Mesothelial cell of epicardium (in vitro differentiated cells): ENCODE data around the gene COL21A1. TPM values are rescaled to one million over a fixed set of nuclear protein-coding genes. Genes with fewer than 3 reads are reported as not detected.

Experiments
- DNase-seq, 2 experiments: peaks; one replicate each; pipeline ENCODE4 v3.0.0; 2021; ENCODE audit warnings: low spot score in 2 of 2; ENCODE audit not compliant: unreplicated experiment in 2 of 2
- H3K27ac Mint-ChIP-seq: 2 replicates; pipeline ENCODE4 v1.8.0; 2021; ENCODE audit warnings: mixed read lengths
- H3K27me3 Mint-ChIP-seq: 2 replicates; pipeline ENCODE4 v1.8.0; 2021; ENCODE audit warnings: low read depth, mixed read lengths
- H3K36me3 Mint-ChIP-seq: 2 replicates; pipeline ENCODE4 v1.8.0; 2021; ENCODE audit warnings: mixed read lengths
- H3K4me1 Mint-ChIP-seq: 2 replicates; pipeline ENCODE4 v1.8.0; 2021; ENCODE audit warnings: mixed read lengths
- H3K4me3 Mint-ChIP-seq: 2 replicates; pipeline ENCODE4 v1.8.0; 2021; ENCODE audit warnings: mild to moderate bottlenecking, moderate library complexity, mixed read lengths
- H3K9me3 Mint-ChIP-seq: 2 replicates; pipeline ENCODE4 v1.8.0; 2021; ENCODE audit warnings: mixed read lengths
- total RNA-seq: library from RNA; stranded (reverse); gene quantifications from 3 replicates; pipeline ENCODE4 v1.2.1, GENCODE V29; 2021
- TF ChIP-seq, protein P1 (sequence below): fragments of 200-600 bp; sonication (generic); IDR thresholded peaks from one replicate; pipeline ENCODE4 v1.5.0; 2021; ENCODE audit warnings: antibody characterized with exemption; ENCODE audit not compliant: unreplicated experiment

COL21A1 gene
- total RNA-seq, 1 donor from 2014 or later, result 17.5 TPM

- H3K27ac Mint-ChIP-seq, result peak overlapping the region; percentile 3
- TF ChIP-seq, protein P1, sequence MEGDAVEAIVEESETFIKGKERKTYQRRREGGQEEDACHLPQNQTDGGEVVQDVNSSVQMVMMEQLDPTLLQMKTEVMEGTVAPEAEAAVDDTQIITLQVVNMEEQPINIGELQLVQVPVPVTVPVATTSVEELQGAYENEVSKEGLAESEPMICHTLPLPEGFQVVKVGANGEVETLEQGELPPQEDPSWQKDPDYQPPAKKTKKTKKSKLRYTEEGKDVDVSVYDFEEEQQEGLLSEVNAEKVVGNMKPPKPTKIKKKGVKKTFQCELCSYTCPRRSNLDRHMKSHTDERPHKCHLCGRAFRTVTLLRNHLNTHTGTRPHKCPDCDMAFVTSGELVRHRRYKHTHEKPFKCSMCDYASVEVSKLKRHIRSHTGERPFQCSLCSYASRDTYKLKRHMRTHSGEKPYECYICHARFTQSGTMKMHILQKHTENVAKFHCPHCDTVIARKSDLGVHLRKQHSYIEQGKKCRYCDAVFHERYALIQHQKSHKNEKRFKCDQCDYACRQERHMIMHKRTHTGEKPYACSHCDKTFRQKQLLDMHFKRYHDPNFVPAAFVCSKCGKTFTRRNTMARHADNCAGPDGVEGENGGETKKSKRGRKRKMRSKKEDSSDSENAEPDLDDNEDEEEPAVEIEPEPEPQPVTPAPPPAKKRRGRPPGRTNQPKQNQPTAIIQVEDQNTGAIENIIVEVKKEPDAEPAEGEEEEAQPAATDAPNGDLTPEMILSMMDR, result no peak
- H3K36me3 Mint-ChIP-seq, result no peaks in the 10 kb centered on the region
- H3K4me1 Mint-ChIP-seq, result peaks cover 25% of the 10 kb centered on the region
- no peaks in the 10 kb centered on the region for H3K27me3 Mint-ChIP-seq
- peaks cover 10% of the 10 kb centered on the region for H3K9me3 Mint-ChIP-seq
- H3K4me3 Mint-ChIP-seq, result no peak overlapping the region
- no peak for DNase-seq
These were observed 204.3 kb downstream of the COL21A1 start for GRCh38 chr6:56043076-56043475.

DNA sequence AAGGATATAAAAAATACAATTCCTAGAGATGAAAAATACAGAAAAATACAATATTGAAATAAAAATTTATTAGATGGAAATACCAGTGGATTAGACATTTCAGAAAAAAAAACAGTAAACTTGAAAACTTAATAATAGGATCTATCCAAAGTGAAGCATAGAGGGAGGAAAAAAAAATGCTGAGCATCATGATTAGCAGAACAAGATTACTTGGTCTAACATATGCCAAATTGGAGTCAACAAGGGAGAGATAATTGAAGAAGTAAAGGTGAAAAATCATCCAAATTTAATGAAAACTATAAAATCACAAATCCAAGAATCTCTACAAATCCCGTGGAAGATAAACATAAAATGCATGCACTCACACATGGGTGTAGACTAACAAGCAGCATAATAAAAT, 205.8 kb downstream of the COL21A1 start:
- no peak overlapping the region for H3K4me3 Mint-ChIP-seq

GRCh38 chr6:56040889-56041301, 206.5 kb downstream of the COL21A1 start:
- Mint-ChIP-seq H3K27me3 (no peaks in the 10 kb centered on the region), H3K9me3 (peaks cover 10% of the 10 kb centered on the region), H3K36me3 (no peaks in the 10 kb centered on the region), H3K4me1 (peaks cover 29% of the 10 kb centered on the region), H3K27ac (no peak overlapping the region), H3K4me3 (no peak overlapping the region)
- no peak for DNase-seq
- TF ChIP-seq, protein P1, result no peak

More for the DNA sequence above, 205.8 kb downstream of the COL21A1 start:
- H3K27ac Mint-ChIP-seq, result no peak overlapping the region
- H3K36me3 Mint-ChIP-seq, result no peaks in the 10 kb centered on the region
- TF ChIP-seq, protein P1, result no peak
- no peaks in the 10 kb centered on the region for H3K27me3 Mint-ChIP-seq
- no peak for DNase-seq
- peaks cover 28% of the 10 kb centered on the region for H3K4me1 Mint-ChIP-seq
- peaks cover 10% of the 10 kb centered on the region for H3K9me3 Mint-ChIP-seq

- Mint-ChIP-seq H3K9me3 (peaks cover 14% of the 10 kb centered on the region), H3K27ac (peak overlapping the region; percentile 25), H3K36me3 (no peaks in the 10 kb centered on the region), H3K4me3 (no peak overlapping the region), H3K27me3 (no peaks in the 10 kb centered on the region), H3K4me1 (peaks cover 29% of the 10 kb centered on the region)
- DNase-seq, result no peak
- TF ChIP-seq, protein P1, result no peak
These were observed 207.2 kb downstream of the COL21A1 start for GRCh38 chr6:56040223-56040622.

DNA sequence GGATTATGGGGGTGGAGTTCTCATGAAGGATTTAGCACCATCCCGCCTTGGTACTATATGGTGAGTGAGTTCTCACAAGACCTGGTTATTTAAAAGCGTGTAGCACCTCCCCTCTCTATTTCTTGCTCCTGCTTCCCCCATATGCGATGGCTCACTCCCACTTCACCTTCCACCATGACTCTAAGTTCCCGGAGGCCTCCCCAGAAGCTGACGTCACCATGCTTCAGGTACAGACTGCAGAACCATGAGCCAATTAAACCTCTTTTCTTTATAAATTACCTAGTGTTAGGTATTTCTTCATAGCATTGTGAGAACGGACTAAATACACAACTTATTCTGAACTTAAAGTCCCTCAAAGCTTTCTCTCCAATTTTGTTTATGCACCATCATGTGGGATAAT, 208.6 kb downstream of the COL21A1 start:
- DNase-seq, result no peak
- no peaks in the 10 kb centered on the region for H3K27me3 Mint-ChIP-seq
- H3K4me1 Mint-ChIP-seq, result peaks cover 29% of the 10 kb centered on the region
- peaks cover 14% of the 10 kb centered on the region for H3K9me3 Mint-ChIP-seq
- no peak overlapping the region for H3K27ac Mint-ChIP-seq
- TF ChIP-seq, protein P1, result no peak
- no peak overlapping the region for H3K4me3 Mint-ChIP-seq
- no peaks in the 10 kb centered on the region for H3K36me3 Mint-ChIP-seq

- Mint-ChIP-seq H3K27ac (no peak overlapping the region), H3K36me3 (no peaks in the 10 kb centered on the region), H3K4me3 (no peak overlapping the region), H3K27me3 (no peaks in the 10 kb centered on the region), H3K9me3 (peaks cover 14% of the 10 kb centered on the region), H3K4me1 (peaks cover 35% of the 10 kb centered on the region)
- TF ChIP-seq, protein P1, result no peak
- DNase-seq, result no peak
These were observed 209.8 kb downstream of the COL21A1 start for GRCh38 chr6:56037601-56038000.
